Measurements from ENCODE around the gene RAMAC.
A peak's percentile ranks its signal among the peaks of the same experiment; 100 is the strongest.
"Not testable (repeated sequence)": the region's sequence is repeated elsewhere in the genome, so short reads cannot be mapped to it uniquely, and the experiment has no call there.

RAMAC gene

DNA sequence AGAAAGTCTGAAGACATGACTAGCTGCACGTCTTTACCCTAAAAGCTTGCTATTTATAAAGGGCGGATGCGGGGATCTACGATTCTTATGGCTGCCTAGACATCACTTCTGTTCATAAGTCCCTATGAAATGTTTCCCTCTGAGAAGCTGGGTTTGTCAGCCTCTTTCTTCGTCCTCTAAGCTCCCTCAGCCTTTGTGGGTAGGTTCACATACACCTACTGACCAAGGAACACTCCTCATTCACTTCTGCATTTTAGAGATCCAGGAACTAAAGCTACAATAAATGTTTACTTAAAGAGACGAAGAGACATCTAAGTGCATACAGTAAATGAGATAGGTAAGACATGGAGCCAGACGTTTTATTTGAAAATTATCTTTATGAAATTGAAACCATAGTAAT lies 16.7 kb upstream of the RAMAC start:
- no peak for DNase-seq

DNA sequence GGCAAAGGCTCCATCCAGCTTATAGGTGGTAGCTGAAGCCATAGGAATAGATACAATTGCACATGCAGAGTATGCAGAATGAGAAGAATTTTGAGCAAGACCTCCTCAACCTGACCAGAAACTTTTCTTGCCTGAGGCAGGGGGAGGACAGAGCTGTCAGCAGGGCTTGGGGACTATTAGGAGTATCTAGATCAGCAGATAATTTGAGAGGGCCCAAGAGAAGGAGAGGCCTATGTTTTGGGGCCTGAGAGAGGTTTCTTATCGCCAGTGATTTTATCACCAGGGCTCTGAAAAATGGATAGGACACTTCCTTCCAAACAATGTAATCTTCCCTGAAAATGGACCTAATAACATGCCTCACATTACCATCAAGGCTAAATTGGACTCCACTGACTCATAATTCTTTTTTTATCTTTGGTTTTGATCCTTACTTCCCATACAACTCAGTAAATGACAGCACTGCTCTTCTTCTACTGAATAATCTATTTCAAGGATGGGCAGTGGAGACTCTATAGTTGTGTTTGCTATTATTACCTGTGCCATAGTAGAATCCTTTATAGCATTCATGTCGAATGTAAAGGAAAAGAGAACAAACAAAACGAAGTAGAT lies 15.8 kb upstream of the RAMAC start:
- no peak for DNase-seq

DNA sequence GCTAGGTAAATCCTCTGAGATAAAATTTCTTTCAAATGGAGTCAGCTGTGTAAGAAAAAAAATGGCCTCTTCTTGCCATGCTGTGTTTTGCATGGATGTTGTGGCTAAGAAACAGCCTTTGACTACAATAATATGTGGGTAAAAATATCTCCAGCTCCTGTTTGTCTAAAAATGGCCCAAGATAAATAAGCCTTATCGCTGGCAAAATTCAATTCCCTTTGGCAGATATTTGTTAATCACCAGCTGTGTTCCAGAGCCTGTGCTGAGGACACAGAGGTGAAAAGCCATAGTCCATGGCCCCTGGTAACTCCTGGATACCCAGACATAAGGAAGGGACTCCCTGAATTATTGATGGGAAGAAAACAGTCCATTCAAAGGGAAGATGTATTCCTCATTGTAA lies 15.3 kb upstream of the RAMAC start:
- DNase-seq, result no peak

DNA sequence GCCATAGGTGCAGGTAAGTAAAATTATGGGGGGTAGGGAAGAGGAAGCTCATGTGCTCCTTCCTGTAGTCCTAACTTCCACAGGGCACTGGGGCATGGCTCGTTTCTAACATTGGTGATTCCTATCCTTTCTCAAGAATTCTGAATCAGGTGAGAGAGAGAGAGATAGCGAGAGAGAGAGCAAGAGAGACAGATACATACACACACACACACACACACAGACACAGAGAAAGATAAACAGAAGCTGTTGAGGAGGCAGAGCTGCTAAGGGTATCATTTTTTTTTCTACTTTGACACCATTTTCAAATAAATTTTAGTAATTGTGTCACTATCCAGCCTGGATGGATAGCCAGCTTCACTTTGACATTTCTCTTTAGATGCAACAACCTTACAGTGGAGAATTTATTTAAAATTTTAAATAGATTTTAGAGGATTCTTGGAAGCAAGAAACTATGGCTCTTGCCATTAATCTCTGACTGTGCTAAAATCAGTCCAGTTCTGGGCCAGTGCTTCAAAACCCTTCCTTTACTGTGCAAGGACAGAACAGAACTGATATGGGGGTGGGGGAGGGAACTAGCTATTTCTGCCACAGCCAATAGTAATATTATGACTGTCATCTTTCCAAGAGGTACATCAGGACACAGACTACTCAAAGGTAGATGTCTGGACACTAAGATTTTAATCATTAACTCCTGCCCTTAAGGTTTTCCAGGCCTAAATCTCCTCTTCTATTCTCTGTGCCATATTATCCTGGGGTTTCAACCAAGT lies 14.6 kb upstream of the RAMAC start:
- DNase-seq, result no peak

DNA sequence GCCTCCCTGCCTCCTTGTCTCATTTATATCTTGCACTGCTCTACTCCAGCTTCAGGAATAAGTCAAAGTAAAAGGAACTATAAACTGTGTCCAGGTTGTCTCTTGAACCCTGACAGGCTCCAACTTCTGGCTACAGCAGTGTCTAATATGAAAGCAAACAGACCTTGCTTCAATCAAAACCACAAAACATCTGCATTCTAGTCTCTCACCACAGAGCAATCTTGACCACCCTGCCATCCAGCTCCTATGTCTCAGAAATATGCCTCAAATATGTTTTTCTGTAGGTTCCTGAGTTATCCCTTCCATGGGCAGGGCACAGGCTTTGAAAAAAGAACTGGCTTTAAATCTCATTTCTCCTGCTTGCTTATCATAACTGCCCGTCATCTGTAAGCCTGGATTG lies 13.0 kb upstream of the RAMAC start:
- no peak for DNase-seq

DNA sequence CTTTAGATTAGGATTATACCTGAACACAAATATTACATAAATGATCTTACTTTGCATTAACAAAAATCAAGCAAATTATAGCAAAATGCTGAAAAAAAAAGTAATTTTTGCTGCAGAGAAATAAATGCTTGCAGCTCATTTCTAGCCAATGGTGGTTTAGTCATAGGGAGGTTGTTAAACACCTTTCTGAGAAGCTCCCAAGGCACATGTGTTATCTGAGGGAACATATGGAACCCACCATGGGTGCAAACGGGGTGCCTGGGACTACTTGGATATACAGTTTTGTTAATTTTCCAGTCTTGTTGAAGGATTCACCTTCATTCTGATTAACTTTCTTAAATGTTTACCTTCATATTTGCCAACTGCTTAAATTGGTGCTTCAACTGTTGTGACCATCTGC lies 8.9 kb upstream of the RAMAC start:
- no peak for DNase-seq

DNA sequence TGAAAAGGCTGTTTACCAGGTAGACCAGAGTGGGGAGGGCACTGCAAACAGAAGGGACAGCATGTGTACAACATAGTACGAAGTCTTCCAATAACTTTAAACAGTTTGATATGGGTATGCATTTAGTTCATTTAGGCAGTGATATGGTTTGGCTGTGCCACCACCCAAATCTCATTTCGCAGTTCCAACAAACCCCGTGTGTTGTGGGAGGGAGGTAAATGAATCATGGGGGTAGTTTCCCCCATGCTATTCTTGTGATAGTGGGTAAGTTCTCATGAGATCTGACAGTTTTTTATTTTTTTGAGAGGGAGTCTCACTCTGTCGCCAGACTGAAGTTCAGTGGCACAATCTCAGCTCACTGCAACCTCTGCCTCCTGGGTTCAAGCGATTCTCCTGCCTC lies 7.6 kb upstream of the RAMAC start:
- no peak for DNase-seq

DNA sequence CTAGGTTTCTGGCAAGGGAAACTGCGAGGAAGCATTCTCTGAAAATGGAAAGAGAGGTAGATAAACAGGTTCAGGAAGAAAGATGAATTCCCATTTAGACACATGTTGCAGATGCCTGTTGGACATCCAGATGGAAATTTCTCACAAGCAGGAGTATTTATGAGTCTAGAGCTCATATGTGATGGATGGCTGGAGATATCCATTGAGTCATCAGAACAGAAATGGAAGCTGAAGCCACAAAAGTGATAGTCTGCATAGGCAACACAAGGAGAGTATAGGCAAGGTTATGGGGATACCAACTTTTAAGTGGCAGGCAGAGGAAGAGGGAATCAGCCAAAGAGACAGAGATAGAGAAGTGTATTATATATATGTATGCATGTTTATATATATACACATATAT lies 6.3 kb upstream of the RAMAC start:
- no peak for DNase-seq

DNA sequence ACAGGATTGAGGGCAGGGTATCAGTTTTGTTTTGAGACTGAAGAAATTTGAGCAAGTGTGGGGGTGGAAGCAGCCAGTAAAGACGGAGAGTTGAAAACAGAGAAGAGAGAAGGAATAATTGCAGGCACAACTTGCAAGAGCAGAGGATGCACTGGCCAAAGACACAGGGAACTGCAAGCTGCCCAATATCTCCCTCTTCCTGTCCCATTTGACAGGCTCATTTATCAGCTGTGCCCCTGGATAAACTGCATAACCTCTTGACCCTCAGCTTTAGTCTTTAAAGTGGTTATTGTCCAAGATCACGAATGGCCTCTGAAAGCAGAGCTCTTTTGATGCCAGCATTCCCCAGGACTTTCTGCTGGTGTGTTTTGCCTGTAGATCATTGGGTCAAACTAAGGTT lies 5.0 kb upstream of the RAMAC start:
- DNase-seq, result no peak

DNA sequence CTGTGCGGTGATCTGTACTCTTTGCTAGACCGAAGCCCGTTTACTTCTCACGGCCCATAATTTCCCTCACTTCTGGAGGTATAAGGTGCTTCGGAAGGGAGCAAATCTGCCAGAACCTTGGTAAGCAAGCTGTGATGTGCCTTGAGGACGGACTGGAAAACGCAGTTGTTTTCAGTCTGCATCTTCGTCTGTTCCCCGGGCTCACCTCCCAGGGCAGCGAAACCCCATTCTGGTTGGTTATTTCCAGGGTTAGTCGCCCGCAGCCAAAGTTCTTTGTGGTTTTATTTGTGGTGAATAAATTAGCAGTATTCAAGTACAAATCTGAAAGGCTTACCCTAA lies 401 bp downstream of the RAMAC start:
- no peak for DNase-seq

DNA sequence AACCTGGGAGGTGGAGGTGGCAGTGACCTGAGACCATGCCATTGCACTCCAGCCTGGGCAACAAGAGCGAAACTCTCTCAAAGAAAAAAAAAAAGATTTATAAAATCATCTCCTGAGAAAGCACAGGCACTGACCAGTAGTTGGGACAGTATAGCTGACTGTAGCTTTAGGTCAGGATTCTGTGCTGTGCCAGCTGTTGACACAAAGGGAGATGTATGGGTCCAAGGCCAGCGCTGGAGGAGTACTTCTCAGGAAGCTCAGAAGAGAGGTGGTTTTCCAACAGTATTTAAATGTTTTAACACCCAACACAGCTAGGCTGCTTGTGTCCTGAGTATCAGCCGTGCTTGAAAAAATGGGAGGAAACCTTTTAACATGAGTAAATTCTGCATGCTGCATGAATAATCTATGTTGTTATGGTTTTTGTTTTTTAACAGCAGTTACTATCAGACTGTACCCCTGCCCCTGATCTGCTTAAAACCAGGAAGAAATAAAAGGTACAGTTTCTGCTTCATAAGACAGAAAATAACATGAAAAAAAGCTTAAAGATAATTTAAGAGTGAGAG lies 6.5 kb downstream of the RAMAC start:
- no peak for DNase-seq

DNA sequence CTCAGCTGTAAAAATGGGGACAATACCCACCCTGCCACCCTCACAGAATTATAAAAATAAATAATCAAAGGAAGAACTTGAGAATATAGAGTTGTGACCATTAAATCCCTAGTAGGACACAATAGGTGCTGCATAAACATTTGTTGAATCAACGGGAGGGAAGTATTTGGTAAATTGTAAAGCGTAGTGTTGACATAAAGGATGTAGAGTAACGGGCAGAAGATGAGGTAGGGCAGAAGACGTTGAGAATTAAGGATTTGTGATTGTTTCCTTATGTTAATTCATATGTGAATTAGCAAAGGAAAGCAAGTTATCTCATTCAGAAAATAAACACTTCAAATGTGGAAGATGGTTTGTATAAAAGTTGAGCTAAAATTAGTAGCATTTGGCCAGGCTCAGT lies 7.1 kb downstream of the RAMAC start:
- no peak for DNase-seq

DNA sequence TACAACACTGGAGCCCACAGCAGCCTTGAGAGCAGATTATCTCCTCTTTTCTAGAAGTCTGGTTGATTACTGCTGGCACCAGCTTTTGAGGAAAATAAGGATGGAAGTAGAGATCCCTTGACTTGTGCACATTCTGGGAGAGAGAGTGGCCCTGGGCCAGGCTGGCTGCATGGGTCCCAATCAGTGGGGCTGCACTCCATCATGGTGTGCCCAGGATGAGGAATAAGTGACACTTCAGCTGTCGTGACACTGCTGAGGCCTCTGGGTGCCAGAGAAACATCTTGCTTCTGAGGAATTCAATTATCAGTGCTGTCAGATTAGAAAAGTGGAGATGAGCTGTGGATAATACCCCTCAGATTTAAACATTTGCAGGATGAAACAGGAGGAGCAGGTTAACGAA lies 9.1 kb downstream of the RAMAC start:
- DNase-seq, result no peak

DNA sequence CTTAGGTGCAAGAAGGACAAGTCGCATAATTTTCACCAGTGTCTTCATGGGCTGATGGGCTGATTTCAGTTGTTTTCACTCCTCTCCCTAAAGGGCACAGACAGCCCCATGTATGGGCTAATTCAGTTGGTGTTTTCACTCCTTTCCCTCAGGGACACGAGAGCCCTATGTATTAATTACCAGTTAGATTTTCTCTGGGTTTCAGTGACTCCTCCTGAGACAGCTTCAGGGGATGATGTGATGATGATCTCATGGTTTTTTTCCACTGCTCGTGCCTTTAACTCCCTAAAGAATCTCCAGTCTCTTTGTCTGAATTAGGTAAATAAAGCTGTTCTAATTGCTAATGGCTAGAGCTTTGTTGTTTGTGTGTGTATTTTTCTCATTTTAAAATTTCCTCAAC lies 9.9 kb downstream of the RAMAC start:
- peak in 1 of 2 experiments; percentile 4 for DNase-seq

DNA sequence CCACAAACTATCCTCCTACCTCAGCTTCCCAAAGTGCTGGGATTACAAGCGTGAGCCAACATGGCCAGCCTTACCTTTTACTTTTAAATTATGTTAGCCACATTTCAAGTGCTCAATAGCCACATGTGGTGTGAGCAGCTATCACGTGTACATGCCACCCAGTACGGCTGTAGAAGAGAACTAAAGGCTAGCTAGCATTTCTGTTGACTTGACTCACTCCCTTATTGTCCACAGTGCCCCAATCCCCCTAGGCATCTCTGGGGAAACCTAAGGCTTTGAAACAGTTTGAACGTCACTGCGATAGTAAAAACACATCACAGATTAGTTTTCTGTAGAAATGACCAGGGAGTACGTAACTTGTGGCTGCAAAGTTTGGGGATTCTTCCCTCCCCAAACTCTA lies 13.4 kb downstream of the RAMAC start:
- no peak for DNase-seq

DNA sequence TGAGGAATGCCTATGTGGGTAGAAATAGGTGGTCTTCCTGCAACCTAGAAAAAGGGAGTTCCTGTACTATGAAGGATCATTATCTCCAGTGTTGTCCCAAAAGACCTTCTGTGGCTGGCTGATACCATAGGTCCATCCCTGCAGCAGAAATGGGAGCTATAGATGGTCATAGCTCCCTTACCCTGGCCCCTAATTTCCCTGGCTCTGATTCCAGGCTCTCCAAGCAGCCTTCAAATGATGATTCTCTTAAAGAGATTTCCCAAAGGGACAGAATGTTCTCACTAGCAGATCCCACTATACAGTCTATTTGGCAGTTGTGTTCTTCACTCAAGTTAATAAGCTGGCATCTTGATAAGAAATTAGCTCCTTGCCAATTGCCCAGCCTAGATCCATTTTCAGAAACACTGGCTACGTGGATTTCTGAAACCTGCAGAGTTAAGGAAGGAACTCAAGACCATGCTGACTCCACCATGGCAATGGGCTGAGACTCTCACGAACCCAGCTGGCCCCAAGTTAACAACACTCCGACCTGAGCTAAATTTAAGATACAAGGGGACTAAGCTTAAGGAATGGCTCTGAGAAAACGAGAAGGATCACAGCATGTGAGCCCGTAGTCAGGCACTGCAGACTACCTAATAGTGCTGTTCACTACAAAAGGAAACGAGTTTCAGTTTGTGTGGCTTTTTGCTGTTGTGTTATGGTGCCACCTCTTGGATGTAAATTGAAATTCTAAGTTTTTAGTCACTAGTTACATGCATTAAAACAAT lies 14.1 kb downstream of the RAMAC start:
- DNase-seq, result peak in 1 of 2 experiments; percentile 37

DNA sequence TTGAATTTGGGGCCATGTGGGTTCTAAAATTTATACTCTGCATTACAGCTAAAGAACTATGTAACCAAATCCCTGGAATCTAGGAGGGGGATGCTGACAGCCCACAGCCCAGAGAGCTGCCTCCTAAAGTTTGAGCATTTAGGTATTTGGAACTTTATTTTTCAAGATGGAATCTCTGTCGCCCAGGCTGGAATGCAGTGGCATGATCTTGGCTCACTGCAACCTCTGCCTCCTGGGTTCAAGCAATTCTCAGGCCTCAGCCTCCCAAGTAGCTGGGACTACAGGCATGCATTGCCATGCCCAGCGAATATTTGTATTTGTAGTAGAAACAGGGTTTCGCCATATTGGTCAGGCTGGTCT lies 14.6 kb downstream of the RAMAC start:
- not testable (repeated sequence) for DNase-seq

DNA sequence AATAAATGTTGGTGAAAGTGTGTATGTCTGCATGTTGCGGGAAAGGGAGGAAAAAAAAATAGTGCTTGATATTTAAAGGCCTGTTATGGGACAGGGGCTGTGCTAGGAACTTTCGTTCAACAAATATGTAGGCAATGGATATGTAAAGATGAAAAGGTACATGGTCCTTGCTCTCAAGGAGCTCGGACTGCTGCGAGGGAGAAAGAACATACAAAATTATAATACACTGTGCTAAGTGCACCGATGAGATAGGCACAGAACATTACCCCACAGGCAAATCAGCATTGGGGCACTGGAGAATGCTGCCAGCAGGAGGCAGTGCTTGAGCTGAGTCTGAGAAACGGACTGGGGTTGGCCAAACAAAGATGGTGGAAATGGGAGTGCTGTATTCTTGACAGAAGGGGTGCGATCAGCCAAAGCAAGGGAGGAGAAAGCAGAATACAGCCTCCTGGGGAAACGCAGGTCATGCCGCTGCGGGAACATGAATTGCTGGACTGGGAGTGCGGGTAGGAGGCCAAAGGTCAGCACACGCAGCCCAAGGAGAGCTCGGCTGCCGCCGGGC lies 24.8 kb downstream of the RAMAC start:
- peak; percentile 25 to 41 for DNase-seq

DNA sequence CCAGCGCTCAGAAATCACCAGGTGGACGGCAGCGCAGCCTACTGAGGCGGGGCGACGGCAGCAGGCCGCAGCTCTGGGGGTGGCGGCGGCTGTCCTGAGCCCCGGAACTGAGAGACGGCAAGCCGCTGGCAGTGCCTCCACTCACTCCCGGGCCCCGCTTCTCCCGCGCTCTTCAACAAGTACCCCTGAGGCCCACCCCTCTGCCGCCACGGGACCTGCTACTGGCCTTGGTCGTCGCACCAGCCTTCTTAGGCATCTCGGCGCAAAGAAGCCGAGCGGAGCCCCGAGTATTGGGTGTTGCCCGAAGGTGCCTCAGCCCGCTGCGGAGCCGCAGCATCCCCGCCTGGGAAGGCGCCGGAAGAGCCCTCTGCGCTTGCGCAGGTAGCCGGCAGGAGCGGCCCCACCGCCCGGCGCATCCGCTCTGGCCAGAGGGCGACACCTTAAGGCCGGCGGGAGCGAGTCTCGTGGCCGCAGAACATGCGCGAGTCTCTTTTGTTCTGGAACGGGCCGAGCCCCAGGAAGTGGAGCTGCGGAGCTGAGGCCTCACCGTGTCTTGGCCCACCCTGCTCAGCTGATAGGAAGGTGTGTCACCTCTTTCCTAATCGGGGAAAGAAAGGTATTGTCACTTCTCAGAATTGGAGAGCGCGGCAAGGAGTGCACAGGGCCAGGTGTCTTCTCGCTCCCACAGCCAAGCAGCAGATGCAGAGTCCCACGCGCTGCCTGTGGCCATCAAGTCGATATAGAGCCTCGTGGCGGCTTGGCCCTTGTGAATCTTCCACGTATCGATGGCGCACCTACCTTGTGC lies 25.5 kb downstream of the RAMAC start, which contains the start of gene C15orf40:
Gene C15orf40 (minus strand): TSS at position 369 of the 805 bp plus-strand sequence. CDS start 32 bp downstream, at position 337.
- DNase-seq, result peak; percentile 82 to 87

DNA sequence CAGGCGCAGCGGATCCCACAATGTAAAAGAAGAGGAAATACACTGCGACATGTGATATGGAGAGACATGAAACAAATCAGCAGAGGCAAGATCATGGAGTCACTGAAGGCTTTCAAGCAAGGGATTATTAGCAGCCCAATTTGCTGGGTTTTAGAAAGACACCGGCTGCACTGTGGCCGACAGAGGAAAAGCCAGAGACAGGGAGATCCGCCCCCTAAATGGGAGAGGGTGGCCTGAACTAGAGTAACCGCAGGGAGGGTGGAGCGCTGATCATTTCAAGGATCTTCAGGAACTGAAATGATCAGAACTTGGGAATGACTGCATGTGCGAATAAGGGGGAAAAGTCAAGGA lies 26.0 kb downstream of the RAMAC start:
- DNase-seq, result no peak

DNA sequence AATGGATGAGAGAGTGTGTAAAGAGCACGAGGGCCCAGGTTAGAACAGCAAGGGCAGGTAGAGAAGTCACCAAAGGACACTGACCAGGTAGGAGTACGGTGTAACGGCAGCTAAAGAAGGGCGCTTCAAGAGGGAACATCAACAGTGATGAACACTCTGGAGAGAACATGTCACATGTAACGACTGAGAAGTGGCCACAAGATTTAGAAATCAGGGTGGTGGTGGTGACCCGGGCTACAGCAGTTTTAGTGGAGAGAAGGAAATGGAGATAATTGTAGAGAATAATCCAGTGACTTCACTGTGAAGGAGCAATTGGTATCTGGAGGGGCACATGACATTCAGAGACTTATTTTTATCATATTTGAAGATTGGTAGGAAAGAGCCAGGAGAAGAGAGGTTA lies 26.6 kb downstream of the RAMAC start:
- no peak for DNase-seq

DNA sequence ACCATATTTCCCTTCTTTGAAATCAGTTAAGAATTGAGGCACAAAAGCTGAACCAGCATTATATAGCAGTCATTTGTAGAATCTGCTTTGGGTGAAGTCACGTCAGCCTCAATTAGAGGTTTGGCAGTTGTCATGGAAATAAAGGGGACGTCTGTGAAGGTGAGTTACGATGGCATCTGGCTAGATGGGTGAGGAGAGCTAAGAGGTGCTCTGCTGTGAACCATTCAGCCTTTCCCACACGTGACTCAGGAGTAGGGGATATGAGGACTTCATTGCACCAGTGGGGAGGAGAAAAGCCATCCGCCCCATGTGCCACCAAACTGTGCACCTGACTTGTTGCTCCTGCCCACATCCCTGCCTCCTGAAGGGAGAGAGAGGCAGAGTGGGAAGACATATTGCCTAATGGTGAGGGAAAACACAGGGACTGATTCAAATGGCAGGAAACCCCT lies 28.2 kb downstream of the RAMAC start:
- DNase-seq, result no peak

DNA sequence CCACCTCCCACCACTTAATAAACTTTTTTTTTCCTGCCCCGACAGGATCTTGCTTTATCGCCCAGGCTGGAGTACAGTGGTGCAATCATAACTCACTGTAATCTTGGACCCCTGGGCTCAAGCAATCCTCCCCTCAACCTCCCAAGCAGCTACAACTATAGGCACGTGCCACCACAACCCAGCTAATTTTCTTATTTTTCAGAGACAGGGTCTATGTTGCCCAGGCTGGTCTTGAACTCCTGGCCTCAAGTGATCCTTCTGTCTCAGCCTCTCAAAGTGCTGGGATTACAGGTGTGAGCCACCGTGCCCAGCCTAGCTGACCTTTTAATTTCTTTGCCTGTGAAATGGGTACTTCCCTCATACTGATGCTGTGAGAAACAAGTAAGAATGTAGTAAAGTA lies 29.4 kb downstream of the RAMAC start:
- no peak for DNase-seq

All from NCI-H1930 (cell line).